Osteoblast (primary cell): ENCODE results near the gene ARL6IP4. TPM values are rescaled to one million over a fixed set of nuclear protein-coding genes. Genes with fewer than 3 reads are reported as not detected.
"Not testable (repeated sequence)": the region's sequence is repeated elsewhere in the genome, so short reads cannot be mapped to it uniquely, and the experiment has no call there.

Source experiments
- DNase-seq: peaks from one replicate; pipeline ENCODE4 v3.0.0; 2011; ENCODE audit warnings: low spot score, mixed read lengths; ENCODE audit not compliant: insufficient read length; ENCODE audit errors: missing footprints
- H2AFZ ChIP-seq: 2 replicates; pipeline ENCODE4 v1.6.0; 2011; ENCODE audit warnings: mild to moderate bottlenecking, low read length
- H3K27ac ChIP-seq: 2 replicates; pipeline ENCODE4 v1.5.1; 2011; ENCODE audit warnings: mild to moderate bottlenecking, low read depth, low read length, moderate library complexity
- H3K27me3 ChIP-seq: 2 replicates; pipeline ENCODE4 v1.6.0; 2012; ENCODE audit warnings: mild to moderate bottlenecking, control low read depth, inconsistent platforms, low read length, moderate library complexity; ENCODE audit not compliant: insufficient read depth
- H3K36me3 ChIP-seq: 2 replicates; pipeline ENCODE4 v1.5.1; 2011; ENCODE audit warnings: mild to moderate bottlenecking, low read length, control low read depth, moderate library complexity; ENCODE audit not compliant: insufficient read depth
- H3K4me1 ChIP-seq: 2 replicates; pipeline ENCODE4 v1.5.1; 2011; ENCODE audit warnings: mild to moderate bottlenecking, low read length, control low read depth, moderate library complexity; ENCODE audit not compliant: insufficient read depth
- H3K4me2 ChIP-seq: 2 replicates; pipeline ENCODE4 v1.6.0; 2011; ENCODE audit warnings: mild to moderate bottlenecking, low read length; ENCODE audit not compliant: insufficient read depth
- H3K4me3 ChIP-seq: fragments of 200-600 bp; sonication (generic); 3 replicates; pipeline ENCODE4 v1.5.1; 2012; ENCODE audit warnings: mild to moderate bottlenecking, low read length, inconsistent platforms; ENCODE audit not compliant: insufficient read depth
- H3K79me2 ChIP-seq: 2 replicates; pipeline ENCODE4 v1.6.0; 2012; ENCODE audit warnings: mild to moderate bottlenecking, low read length, control low read depth, inconsistent platforms; ENCODE audit not compliant: insufficient read depth
- H3K9me3 ChIP-seq: 2 replicates; pipeline ENCODE4 v1.5.1; 2011; ENCODE audit warnings: low read depth, low read length, control low read depth
- H4K20me1 ChIP-seq: 2 replicates; pipeline ENCODE4 v1.6.0; 2012; ENCODE audit warnings: mild to moderate bottlenecking, low read length, control low read depth; ENCODE audit not compliant: insufficient read depth
- CTCF ChIP-seq: IDR thresholded peaks from 2 replicates; pipeline ENCODE4 v1.5.1; 2011; ENCODE audit warnings: mild to moderate bottlenecking, low read depth, low read length, moderate library complexity; ENCODE audit errors: extremely low read depth
- total RNA-seq: library from RNA; depleted of rRNA; stranded (reverse); fragments of >200 nt; gene quantifications from 2 replicates; pipeline ENCODE4 v1.2.3, GENCODE V29; 2012

Gene ARL6IP4
- total RNA-seq, 1 donor = 118 TPM

GRCh38 chr12:122937622-122938091 lies 42.8 kb upstream of the ARL6IP4 start:
- peak; percentile 65 for DNase-seq
- Histone ChIP-seq H2AFZ (no peak overlapping the region), H3K36me3 (peaks cover 17% of the 10 kb centered on the region), H3K4me1 (no peaks in the 10 kb centered on the region), H3K79me2 (no peaks in the 10 kb centered on the region), H3K9me3 (no peaks in the 10 kb centered on the region), H3K27ac (no peak overlapping the region), H3K4me3 (no peak overlapping the region), H3K27me3 (no peaks in the 10 kb centered on the region), H4K20me1 (no peaks in the 10 kb centered on the region), H3K4me2 (no peak overlapping the region)
- TF ChIP-seq CTCF = no peak

GRCh38 chr12:122939125-122939524 lies 41.4 kb upstream of the ARL6IP4 start:
- no peaks in the 10 kb centered on the region for H3K27me3 ChIP-seq
- peaks cover 12% of the 10 kb centered on the region for H3K36me3 ChIP-seq
- peaks cover under 1% of the 10 kb centered on the region for H3K4me1 ChIP-seq
- DNase-seq = peak; percentile 23
- no peak for TF ChIP-seq CTCF
- no peaks in the 10 kb centered on the region for H3K79me2 ChIP-seq
- H3K4me3 ChIP-seq = no peak overlapping the region
- no peak overlapping the region for H3K27ac ChIP-seq
- no peaks in the 10 kb centered on the region for H4K20me1 ChIP-seq
- H3K9me3 ChIP-seq = no peaks in the 10 kb centered on the region
- H3K4me2 ChIP-seq = no peak overlapping the region
- H2AFZ ChIP-seq = no peak overlapping the region

GRCh38 chr12:122941351-122941750 lies 39.1 kb upstream of the ARL6IP4 start:
- not testable (repeated sequence) for H3K27ac ChIP-seq, H3K27me3 ChIP-seq, H3K79me2 ChIP-seq, H3K4me3 ChIP-seq, H3K4me2 ChIP-seq, DNase-seq, H4K20me1 ChIP-seq, H2AFZ ChIP-seq, H3K36me3 ChIP-seq, H3K9me3 ChIP-seq
- peaks cover 10% of the 10 kb centered on the region for H3K4me1 ChIP-seq

GRCh38 chr12:122942637-122943036 lies 37.8 kb upstream of the ARL6IP4 start:
- Histone ChIP-seq H3K36me3 (peaks cover 8% of the 10 kb centered on the region), H3K4me3 (no peak overlapping the region), H3K27me3 (no peaks in the 10 kb centered on the region), H3K4me2 (no peak overlapping the region), H3K27ac (no peak overlapping the region), H2AFZ (no peak overlapping the region), H4K20me1 (no peaks in the 10 kb centered on the region), H3K4me1 (peaks cover 21% of the 10 kb centered on the region), H3K79me2 (no peaks in the 10 kb centered on the region), H3K9me3 (no peaks in the 10 kb centered on the region)
- peak; percentile 58 for DNase-seq
- no peak for TF ChIP-seq CTCF
